T-cell (primary cell): ENCODE data around the gene ABLIM1. TPM values are rescaled to one million over a fixed set of nuclear protein-coding genes. Genes with fewer than 3 reads are reported as not detected.
A peak's percentile ranks its signal among the peaks of the same experiment; 100 is the strongest.
"Not testable (repeated sequence)": the region's sequence is repeated elsewhere in the genome, so short reads cannot be mapped to it uniquely, and the experiment has no call there.

Experiments
- ATAC-seq, 4 experiments: fragments of 200-7000 bp in 3 of 4; fragments of 150-1000 bp in 1 of 4; cut with Tn5 transposase; replicated peaks in 1 of 4; 1 replicate in 3 of 4; 2 replicates in 1 of 4; pipeline ENCODE4 v1.10.0; 2021; ENCODE audit warnings: moderate library complexity in 3 of 4, mild to moderate bottlenecking in 2 of 4, moderate number of reproducible peaks in 1 of 4
- CTCF ChIA-PET, 2 donors: fragments of 300-600 bp; sonication (Branson Sonifier 250); formaldehyde crosslinking; loops; one replicate each; lab custom pipeline; 2022; ENCODE audit warnings: antibody characterized with exemption in 2 of 2; lab: Charles Lee
- POLR2A ChIA-PET, 2 donors: fragments of 300-600 bp; sonication (Branson Sonifier 250); formaldehyde crosslinking; loops; one replicate each; lab custom pipeline; 2022; ENCODE audit warnings: antibody characterized with exemption in 2 of 2; lab: Charles Lee
- DNase-seq, 35 experiments: peaks; one replicate each; pipeline versions ENCODE4 v3.0.0 to v3.0.0-alpha.2; 2013 to 2023
- H3K27ac ChIP-seq: one replicate; pipeline ENCODE4 v1.5.1; 2013; ENCODE audit warnings: low read length
- H3K27me3 ChIP-seq, 2 experiments: replicated peaks in 1 of 2; 1 replicate in 1 of 2; 2 replicates in 1 of 2; pipeline versions ENCODE4 v1.6.1 to v1.7.0; 2013; ENCODE audit warnings: low read length in 1 of 2, mixed read lengths in 1 of 2; ENCODE audit not compliant: control insufficient read depth in 2 of 2, insufficient read depth in 2 of 2; ENCODE audit errors: extremely low read depth in 1 of 2
- H3K36me3 ChIP-seq, 2 donors: 1 replicate in 1 of 2; 2 replicates in 1 of 2; pipeline versions ENCODE4 v1.6.1 to v1.7.0; 2013; ENCODE audit warnings: low read length in 1 of 2; ENCODE audit not compliant: control insufficient read depth in 2 of 2, insufficient read depth in 1 of 2; ENCODE audit errors: extremely low read depth in 1 of 2
- H3K4me1 ChIP-seq, 2 experiments: 1 replicate in 1 of 2; 2 replicates in 1 of 2; pipeline versions ENCODE4 v1.6.1 to v1.7.0; 2013; ENCODE audit warnings: low read length in 2 of 2, mixed read lengths in 1 of 2; ENCODE audit not compliant: insufficient read depth in 2 of 2, control insufficient read depth in 1 of 2; ENCODE audit errors: extremely low read depth in 1 of 2
- H3K4me3 ChIP-seq, 2 donors: 1 replicate in 1 of 2; 2 replicates in 1 of 2; pipeline versions ENCODE4 v1.5.1 to v1.7.0; 2013; ENCODE audit warnings: mild to moderate bottlenecking in 2 of 2, low read length in 1 of 2, moderate library complexity in 1 of 2; ENCODE audit not compliant: control insufficient read depth in 1 of 2; ENCODE audit errors: extremely low read depth in 1 of 2
- H3K9me3 ChIP-seq: 2 replicates; pipeline ENCODE4 v1.7.0; 2013
- H3K27ac Mint-ChIP-seq, 2 donors: one replicate each; pipeline ENCODE4 v1.8.0; 2020 to 2021; ENCODE audit warnings: mild to moderate bottlenecking in 2 of 2, mixed read lengths in 2 of 2
- H3K27me3 Mint-ChIP-seq, 2 donors: one replicate each; pipeline ENCODE4 v1.8.0; 2021 to 2022; ENCODE audit warnings: mixed read lengths in 2 of 2
- H3K36me3 Mint-ChIP-seq: one replicate; pipeline ENCODE4 v1.8.0; 2021; ENCODE audit warnings: mixed read lengths
- H3K4me1 Mint-ChIP-seq, 3 donors: one replicate each; pipeline ENCODE4 v1.8.0; 2020 to 2022; ENCODE audit warnings: mixed read lengths in 3 of 3, mild to moderate bottlenecking in 1 of 3
- H3K4me3 Mint-ChIP-seq, 3 donors: one replicate each; pipeline ENCODE4 v1.8.0; 2020 to 2022; ENCODE audit warnings: mild to moderate bottlenecking in 3 of 3, mixed read lengths in 3 of 3, moderate library complexity in 3 of 3
- H3K9me3 Mint-ChIP-seq, 3 donors: one replicate each; pipeline ENCODE4 v1.8.0; 2020 to 2022; ENCODE audit warnings: mixed read lengths in 3 of 3
- WGBS: methylation state at CpG from one replicate; pipeline ENCODE4 v1.1.5; 2013; ENCODE audit warnings: missing lambda C conversion rate; ENCODE audit not compliant: insufficient coverage; 5-methylcytosine and 5-hydroxymethylcytosine counted together
- total RNA-seq, 35 experiments: library from RNA in 6 of 35; stranded (reverse) in 6 of 35; fragments of 120-200 nt in 1 of 35; gene quantifications; one replicate each; pipeline versions ENCODE4 v1.2.1 to v1.2.4 and lab custom pipeline; 2013 to 2026

Gene ABLIM1
- total RNA-seq, 5 donors from 2014 or later (not counting 1 experiment from before 2014, with no cell fraction given), result 212 to 311 (median 266) TPM

- H3K27me3 ChIP-seq, result peaks cover 0 to 4% of the 10 kb centered on the region in 2 experiments
- no peaks in the 10 kb centered on the region for H3K36me3 ChIP-seq
- DNase-seq (no peak), ATAC-seq (no peak)
- POLR2A ChIA-PET, result no interaction called here
- Mint-ChIP-seq H3K4me1 (peaks cover 5 to 12% (median 12%) of the 10 kb centered on the region in 3 donors), H3K4me3 (no peak overlapping the region), H3K36me3 (no peaks in the 10 kb centered on the region), H3K27me3 (peaks cover 9 to 15% of the 10 kb centered on the region in 2 donors), H3K27ac (no peak overlapping the region), H3K9me3 (no peaks in the 10 kb centered on the region)
- H3K9me3 ChIP-seq, result no peaks in the 10 kb centered on the region
- H3K4me3 ChIP-seq, result no peak overlapping the region
- peaks cover 9 to 12% of the 10 kb centered on the region in 2 experiments for H3K4me1 ChIP-seq
- 90% methylated on average over 5 of the region's 10 CpGs for WGBS
- H3K27ac ChIP-seq, result no peak overlapping the region
- CTCF ChIA-PET, result interaction anchor here in 1 of 2 donors (1.2 kb wide), 1 partner anchor 11 kb away, joined by 3 read pairs; no protein-coding TSS in a partner anchor
These were observed 39.1 kb upstream of the ABLIM1 start for GRCh38 chr10:114697061-114697598.

- ATAC-seq, H3K27ac Mint-ChIP-seq, H3K36me3 ChIP-seq, DNase-seq, H3K9me3 ChIP-seq, H3K4me3 ChIP-seq, H3K27me3 ChIP-seq, H3K27ac ChIP-seq, H3K9me3 Mint-ChIP-seq, H3K4me3 Mint-ChIP-seq, H3K36me3 Mint-ChIP-seq: not testable (repeated sequence)
- peaks cover 9 to 12% of the 10 kb centered on the region in 2 experiments for H3K4me1 ChIP-seq
- Mint-ChIP-seq H3K27me3 (peaks cover 9 to 14% of the 10 kb centered on the region in 2 donors), H3K4me1 (peaks cover 5 to 12% (median 12%) of the 10 kb centered on the region in 3 donors)
- ChIA-PET CTCF (interaction anchor here in 1 of 2 donors (0.6 kb wide), 1 partner anchor 542 kb away, joined by 3 read pairs; no protein-coding TSS in a partner anchor), POLR2A (interaction anchor here in 1 of 2 donors (0.6 kb wide), 1 partner anchor 310 kb away, joined by 4 read pairs; no protein-coding TSS in a partner anchor)
These were observed 38.2 kb upstream of the ABLIM1 start for GRCh38 chr10:114696301-114696700.

GRCh38 chr10:114694752-114695151 is 36.7 kb upstream of the ABLIM1 start:
- H3K36me3 ChIP-seq, result no peaks in the 10 kb centered on the region
- ChIA-PET CTCF (interaction anchor here (1.1 to 1.5 kb wide), 4 partner anchors 9 to 223 kb away, joined by 3 to 10 read pairs (median 4); no protein-coding TSS in a partner anchor), POLR2A (interaction anchor here (0.6 to 0.7 kb wide), 2 partner anchors 26 to 91 kb away, joined by 3 to 5 read pairs; no protein-coding TSS in a partner anchor)
- H3K4me1 Mint-ChIP-seq, result peaks cover 5 to 12% (median 12%) of the 10 kb centered on the region in 3 donors
- H3K4me3 ChIP-seq, result no peak overlapping the region
- H3K27ac Mint-ChIP-seq, result no peak overlapping the region
- H3K27me3 ChIP-seq, result peaks cover 0 to 8% of the 10 kb centered on the region in 2 experiments
- peak in 26 of 35 experiments; percentile 2 to 55 (median 16) for DNase-seq
- no peak overlapping the region for H3K27ac ChIP-seq
- no peak for ATAC-seq
- no peaks in the 10 kb centered on the region for H3K9me3 ChIP-seq
- no peak overlapping the region for H3K4me3 Mint-ChIP-seq
- H3K4me1 ChIP-seq, result peaks cover 9 to 12% of the 10 kb centered on the region in 2 experiments
- peaks cover 9 to 13% of the 10 kb centered on the region in 2 donors for H3K27me3 Mint-ChIP-seq
- no peaks in the 10 kb centered on the region for H3K36me3 Mint-ChIP-seq
- 58% methylated on average over 6 of the region's 8 CpGs for WGBS
- no peaks in the 10 kb centered on the region for H3K9me3 Mint-ChIP-seq

- peak in 22 of 35 experiments; percentile 1 to 31 (median 10) for DNase-seq
These were observed 36.0 kb upstream of the ABLIM1 start for GRCh38 chr10:114694062-114694461.

GRCh38 chr10:114691442-114691941 is 33.4 kb upstream of the ABLIM1 start:
- WGBS, result no CpG with 5 or more reads among the region's 1 CpG
- Histone ChIP-seq H3K4me3 (no peak overlapping the region), H3K4me1 (peaks cover 9 to 12% of the 10 kb centered on the region in 2 experiments), H3K27ac (no peak overlapping the region), H3K27me3 (peaks cover 0 to 4% of the 10 kb centered on the region in 2 experiments), H3K9me3 (no peaks in the 10 kb centered on the region), H3K36me3 (no peaks in the 10 kb centered on the region)
- Mint-ChIP-seq H3K27ac (no peak overlapping the region), H3K27me3 (peaks cover 2 to 3% of the 10 kb centered on the region in 2 donors), H3K36me3 (no peaks in the 10 kb centered on the region), H3K4me3 (no peak overlapping the region), H3K9me3 (no peaks in the 10 kb centered on the region), H3K4me1 (peaks cover 5 to 12% (median 12%) of the 10 kb centered on the region in 3 donors)
- ChIA-PET CTCF (interaction anchor here in 1 of 2 donors (0.6 kb wide), 1 partner anchor 9 kb away, joined by 3 read pairs; no protein-coding TSS in a partner anchor), POLR2A (no interaction called here)
- ATAC-seq (no peak), DNase-seq (no peak)

More at GRCh38 chr10:114694062-114694461, 36.0 kb upstream of the ABLIM1 start:
- ATAC-seq, result peak; percentile 72 to 94 (median 88)
- peaks cover 0 to 8% of the 10 kb centered on the region in 2 experiments for H3K27me3 ChIP-seq
- CTCF ChIA-PET, result interaction anchor here (0.7 to 1.5 kb wide), 5 partner anchors 10 to 294 kb away, joined by 3 to 10 read pairs (median 4); no protein-coding TSS in a partner anchor
- Mint-ChIP-seq H3K27me3 (peaks cover 9 to 13% of the 10 kb centered on the region in 2 donors), H3K36me3 (no peaks in the 10 kb centered on the region), H3K4me1 (peaks cover 5 to 12% (median 12%) of the 10 kb centered on the region in 3 donors), H3K9me3 (no peaks in the 10 kb centered on the region), H3K4me3 (peak overlapping the region in 1 of 3 donors; percentile 8), H3K27ac (peak overlapping the region; percentile 55 to 68)
- no peak overlapping the region for H3K27ac ChIP-seq
- no peak overlapping the region for H3K4me3 ChIP-seq
- no peaks in the 10 kb centered on the region for H3K9me3 ChIP-seq
- POLR2A ChIA-PET, result interaction anchor here (0.5 to 0.7 kb wide), 2 partner anchors 25 to 1040 kb away, joined by 3 to 9 read pairs; no protein-coding TSS in a partner anchor
- WGBS, result no CpG with 5 or more reads among the region's 3 CpGs
- H3K36me3 ChIP-seq, result no peaks in the 10 kb centered on the region
- H3K4me1 ChIP-seq, result peaks cover 9 to 12% of the 10 kb centered on the region in 2 experiments

GRCh38 chr10:114688786-114689185 is 30.7 kb upstream of the ABLIM1 start:
- Mint-ChIP-seq H3K9me3 (no peaks in the 10 kb centered on the region), H3K27me3 (no peaks in the 10 kb centered on the region), H3K4me1 (peaks cover 0 to under 1% (median under 1%) of the 10 kb centered on the region in 3 donors), H3K27ac (no peak overlapping the region), H3K4me3 (no peak overlapping the region), H3K36me3 (no peaks in the 10 kb centered on the region)
- no peak overlapping the region for H3K4me3 ChIP-seq
- WGBS, result 93% methylated on average over 3 of the region's 5 CpGs
- POLR2A ChIA-PET, result interaction anchor here in 1 of 2 donors (0.7 kb wide), 1 partner anchor 159 kb away, joined by 8 read pairs; no protein-coding TSS in a partner anchor
- CTCF ChIA-PET, result interaction anchor here in 1 of 2 donors (0.6 to 1.2 kb wide), 2 partner anchors 58 to 217 kb away, joined by 3 to 5 read pairs; no protein-coding TSS in a partner anchor
- no peak for DNase-seq
- peaks cover 4 to 5% of the 10 kb centered on the region in 2 experiments for H3K4me1 ChIP-seq
- no peak overlapping the region for H3K27ac ChIP-seq
- no peaks in the 10 kb centered on the region for H3K9me3 ChIP-seq
- H3K36me3 ChIP-seq, result no peaks in the 10 kb centered on the region
- H3K27me3 ChIP-seq, result peaks cover 0 to 4% of the 10 kb centered on the region in 2 experiments
- ATAC-seq, result no peak
